ENCODE results near the gene FKTN.

FKTN gene

GRCh38 chr9:105593145-105593544 is 35.2 kb downstream of the FKTN start:
- H3K4me3 ChIP-seq (replicated peaks; ENCODE audit: low read depth, low read length): no peak overlapping the region
- TF ChIP-seq CTCF (IDR thresholded peaks at IDR 0.05; ENCODE audit: low read length, missing control alignments): no peak
- no peak for DNase-seq (ENCODE audit: low read depth)

- DNase-seq (ENCODE audit: low read depth): peak; percentile 72
- H3K4me3 ChIP-seq (replicated peaks; ENCODE audit: low read depth, low read length): no peak overlapping the region
- peak; percentile 50 for TF ChIP-seq CTCF (IDR thresholded peaks at IDR 0.05; ENCODE audit: low read length, missing control alignments)
Observed at GRCh38 chr9:105608721-105609598, 51.0 kb downstream of the FKTN start.

- DNase-seq (ENCODE audit: low read depth): no peak
Observed at GRCh38 chr9:105621001-105621400, 63.1 kb downstream of the FKTN start.

GRCh38 chr9:105625088-105625487 is 67.2 kb downstream of the FKTN start:
- no peak overlapping the region for H3K4me3 ChIP-seq (replicated peaks; ENCODE audit: low read depth, low read length)
- no peak for DNase-seq (ENCODE audit: low read depth)
- no peak for TF ChIP-seq CTCF (IDR thresholded peaks at IDR 0.05; ENCODE audit: low read length, missing control alignments)

More at GRCh38 chr9:105621001-105621400, 63.1 kb downstream of the FKTN start:
- H3K4me3 ChIP-seq (replicated peaks; ENCODE audit: low read depth, low read length): no peak overlapping the region
- TF ChIP-seq CTCF (IDR thresholded peaks at IDR 0.05; ENCODE audit: low read length, missing control alignments): no peak

GRCh38 chr9:105632807-105633206 is 74.9 kb downstream of the FKTN start:
- DNase-seq (ENCODE audit: low read depth): no peak
- H3K4me3 ChIP-seq (replicated peaks; ENCODE audit: low read depth, low read length): no peak overlapping the region
- no peak for TF ChIP-seq CTCF (IDR thresholded peaks at IDR 0.05; ENCODE audit: low read length, missing control alignments)

- no peak for DNase-seq (ENCODE audit: low read depth)
- no peak for TF ChIP-seq CTCF (IDR thresholded peaks at IDR 0.05; ENCODE audit: low read length, missing control alignments)
Observed at GRCh38 chr9:105633411-105633810, 75.5 kb downstream of the FKTN start.

GRCh38 chr9:105636331-105636730 is 78.4 kb downstream of the FKTN start:
- peak; percentile 50 for DNase-seq (ENCODE audit: low read depth)

More at GRCh38 chr9:105633411-105633810, 75.5 kb downstream of the FKTN start:
- H3K4me3 ChIP-seq (replicated peaks; ENCODE audit: low read depth, low read length): no peak overlapping the region

More at GRCh38 chr9:105636331-105636730, 78.4 kb downstream of the FKTN start:
- H3K4me3 ChIP-seq (replicated peaks; ENCODE audit: low read depth, low read length): no peak overlapping the region
- no peak for TF ChIP-seq CTCF (IDR thresholded peaks at IDR 0.05; ENCODE audit: low read length, missing control alignments)

All from fibroblast of pulmonary artery (primary cell).